Parathyroid adenoma (tissue), 2 donors: Measurements from ENCODE around the gene ZNF664.

Experiments used
- H2AFZ ChIP-seq: fragments of 300-600 bp; sonication (generic); one replicate; pipeline ENCODE4 v1.7.0; 2017; ENCODE audit warnings: antibody characterized with exemption, mild to moderate bottlenecking
- H3K27ac ChIP-seq: fragments of 300-600 bp; sonication (generic); one replicate; pipeline ENCODE4 v1.7.0; 2017
- H3K27me3 ChIP-seq: fragments of 300-600 bp; sonication (generic); one replicate; pipeline ENCODE4 v1.7.0; 2017; ENCODE audit warnings: low read length; ENCODE audit not compliant: control insufficient read depth, insufficient read depth
- H3K36me3 ChIP-seq: fragments of 300-600 bp; sonication (generic); one replicate; pipeline ENCODE4 v1.7.0; 2017; ENCODE audit warnings: low read length; ENCODE audit not compliant: control insufficient read depth, insufficient read depth
- H3K4me1 ChIP-seq: fragments of 300-600 bp; sonication (generic); one replicate; pipeline ENCODE4 v1.7.0; 2017; ENCODE audit warnings: control low read depth
- H3K4me2 ChIP-seq: fragments of 300-600 bp; sonication (generic); one replicate; pipeline ENCODE4 v1.7.0; 2017; ENCODE audit warnings: low read length
- H3K4me3 ChIP-seq: fragments of 300-600 bp; sonication (generic); one replicate; pipeline ENCODE4 v1.7.0; 2017; ENCODE audit warnings: low read depth, low read length
- H3K79me2 ChIP-seq: fragments of 300-600 bp; sonication (generic); one replicate; pipeline ENCODE4 v1.7.0; 2017; ENCODE audit warnings: control low read depth
- H3K9ac ChIP-seq: fragments of 300-600 bp; sonication (generic); one replicate; pipeline ENCODE4 v1.7.0; 2017; ENCODE audit warnings: mild to moderate bottlenecking
- H3K9me3 ChIP-seq: fragments of 300-600 bp; sonication (generic); one replicate; pipeline ENCODE4 v1.7.0; 2017; ENCODE audit warnings: low read length; ENCODE audit not compliant: control insufficient read depth
- TF ChIP-seq, protein P1 (sequence below): fragments of 300-600 bp; sonication (generic); IDR thresholded peaks from one replicate; pipeline ENCODE4 v1.7.0; 2017; ENCODE audit warnings: antibody characterized with exemption, mild to moderate bottlenecking
- donor health status: primary hyperparathyroidism.

ZNF664 gene

GRCh38 chr12:124006085-124006845, 33.2 kb downstream of the ZNF664 start:
- Histone ChIP-seq H3K4me2 (no peak overlapping the region), H3K9ac (no peak overlapping the region), H3K9me3 (no peaks in the 10 kb centered on the region), H3K4me3 (no peak overlapping the region), H3K27me3 (no peaks in the 10 kb centered on the region), H2AFZ (no peak overlapping the region), H3K27ac (peak overlapping the region; percentile 53), H3K79me2 (peaks cover 8% of the 10 kb centered on the region), H3K4me1 (peaks cover 57% of the 10 kb centered on the region), H3K36me3 (no peaks in the 10 kb centered on the region)
- TF ChIP-seq, protein P1, sequence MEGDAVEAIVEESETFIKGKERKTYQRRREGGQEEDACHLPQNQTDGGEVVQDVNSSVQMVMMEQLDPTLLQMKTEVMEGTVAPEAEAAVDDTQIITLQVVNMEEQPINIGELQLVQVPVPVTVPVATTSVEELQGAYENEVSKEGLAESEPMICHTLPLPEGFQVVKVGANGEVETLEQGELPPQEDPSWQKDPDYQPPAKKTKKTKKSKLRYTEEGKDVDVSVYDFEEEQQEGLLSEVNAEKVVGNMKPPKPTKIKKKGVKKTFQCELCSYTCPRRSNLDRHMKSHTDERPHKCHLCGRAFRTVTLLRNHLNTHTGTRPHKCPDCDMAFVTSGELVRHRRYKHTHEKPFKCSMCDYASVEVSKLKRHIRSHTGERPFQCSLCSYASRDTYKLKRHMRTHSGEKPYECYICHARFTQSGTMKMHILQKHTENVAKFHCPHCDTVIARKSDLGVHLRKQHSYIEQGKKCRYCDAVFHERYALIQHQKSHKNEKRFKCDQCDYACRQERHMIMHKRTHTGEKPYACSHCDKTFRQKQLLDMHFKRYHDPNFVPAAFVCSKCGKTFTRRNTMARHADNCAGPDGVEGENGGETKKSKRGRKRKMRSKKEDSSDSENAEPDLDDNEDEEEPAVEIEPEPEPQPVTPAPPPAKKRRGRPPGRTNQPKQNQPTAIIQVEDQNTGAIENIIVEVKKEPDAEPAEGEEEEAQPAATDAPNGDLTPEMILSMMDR, result no peak

DNA sequence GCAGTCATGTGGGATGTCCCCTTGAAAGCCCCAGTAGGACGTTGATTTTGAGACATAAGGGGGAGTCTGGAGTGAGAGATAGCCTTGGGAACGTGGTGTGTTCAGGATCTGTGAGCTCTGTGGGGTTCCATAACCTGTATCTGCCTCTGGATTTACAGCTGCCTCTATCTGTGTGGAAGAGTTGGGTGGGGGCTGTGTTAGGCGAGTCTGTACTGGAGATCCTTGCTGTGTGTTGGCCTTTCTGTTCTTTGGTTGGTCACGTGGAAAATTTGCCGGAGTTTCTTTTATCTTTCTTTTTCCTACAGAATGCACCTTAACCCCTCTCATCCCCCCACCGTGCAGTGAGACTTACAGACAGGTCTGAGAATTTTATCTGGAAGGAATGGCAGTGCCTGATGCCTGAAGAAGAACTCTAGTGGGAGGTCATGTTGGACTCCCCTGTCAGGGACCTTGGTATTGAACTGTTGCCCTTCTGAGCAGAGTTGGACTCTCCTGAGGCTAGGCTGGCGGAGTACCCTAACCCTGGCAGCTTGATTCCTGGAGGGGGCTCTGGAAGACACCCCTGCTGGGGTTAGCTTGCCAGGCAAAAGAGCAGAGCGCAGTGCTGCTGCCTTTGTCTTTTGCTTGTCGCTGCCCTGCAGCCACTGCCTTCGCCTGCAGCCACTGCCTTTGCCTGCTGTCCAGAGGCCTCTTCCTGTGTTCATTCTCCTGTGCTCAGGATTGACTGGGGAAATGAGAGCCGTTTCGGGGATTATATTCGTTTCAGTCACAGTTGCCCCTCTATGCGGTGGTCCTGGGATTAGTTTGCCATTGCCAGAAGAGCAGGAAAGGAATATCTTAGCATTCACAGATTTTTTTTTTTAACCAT, 34.1 kb downstream of the ZNF664 start:
- H2AFZ ChIP-seq, result no peak overlapping the region
- no peak overlapping the region for H3K4me3 ChIP-seq
- no peaks in the 10 kb centered on the region for H3K27me3 ChIP-seq
- no peaks in the 10 kb centered on the region for H3K9me3 ChIP-seq
- peaks cover 49% of the 10 kb centered on the region for H3K4me1 ChIP-seq
- peak overlapping the region; percentile 53 for H3K27ac ChIP-seq
- H3K9ac ChIP-seq, result no peak overlapping the region
- TF ChIP-seq, protein P1, result no peak
- no peak overlapping the region for H3K4me2 ChIP-seq
- peaks cover 8% of the 10 kb centered on the region for H3K79me2 ChIP-seq
- H3K36me3 ChIP-seq, result no peaks in the 10 kb centered on the region

DNA sequence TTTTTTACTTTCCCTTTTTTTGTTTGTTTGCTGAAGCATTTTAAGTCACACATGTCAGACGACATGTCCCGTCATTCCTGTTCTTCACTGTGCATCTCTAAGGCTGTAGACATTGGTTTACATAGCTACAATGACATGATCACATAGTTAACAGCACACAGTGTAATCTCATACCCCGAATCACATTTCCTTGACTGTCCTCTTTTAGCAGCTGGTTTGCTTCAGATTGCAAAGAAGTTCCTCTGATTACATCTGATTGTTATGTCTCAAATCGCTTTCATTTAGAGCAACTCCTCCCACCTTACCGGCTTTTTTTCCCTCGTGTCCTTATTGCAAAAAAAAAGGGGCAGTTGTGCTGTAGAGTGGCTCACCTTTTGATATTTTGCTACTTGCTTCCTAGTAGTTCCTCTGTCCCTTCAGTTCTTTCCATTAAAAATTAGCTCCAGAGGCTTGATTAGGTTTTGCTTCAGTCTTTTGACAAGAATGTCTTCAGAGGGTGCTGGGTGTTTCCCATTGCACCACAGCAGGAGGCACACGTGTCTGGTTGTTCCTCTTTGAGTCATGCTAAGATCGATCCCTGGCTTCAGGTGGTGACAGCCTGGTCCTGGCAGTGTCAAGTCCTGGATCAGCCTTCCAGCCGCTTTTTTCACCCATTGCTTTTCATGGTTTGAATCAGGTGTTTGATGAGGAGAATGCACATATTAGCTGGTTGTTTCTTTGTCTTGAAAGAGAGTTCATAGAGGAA, 35.0 kb downstream of the ZNF664 start:
- no peak overlapping the region for H3K4me3 ChIP-seq
- H3K27ac ChIP-seq, result peak overlapping the region; percentile 53
- H3K9ac ChIP-seq, result no peak overlapping the region
- peaks cover 41% of the 10 kb centered on the region for H3K4me1 ChIP-seq
- no peaks in the 10 kb centered on the region for H3K36me3 ChIP-seq
- TF ChIP-seq, protein P1, result no peak
- no peaks in the 10 kb centered on the region for H3K9me3 ChIP-seq
- H2AFZ ChIP-seq, result no peak overlapping the region
- H3K79me2 ChIP-seq, result peaks cover 11% of the 10 kb centered on the region
- H3K4me2 ChIP-seq, result peak overlapping the region; percentile 13
- no peaks in the 10 kb centered on the region for H3K27me3 ChIP-seq

- TF ChIP-seq, protein P1, result no peak
- Histone ChIP-seq H3K27ac (peak overlapping the region; percentile 53), H3K27me3 (no peaks in the 10 kb centered on the region), H3K9ac (no peak overlapping the region), H3K36me3 (no peaks in the 10 kb centered on the region), H3K9me3 (no peaks in the 10 kb centered on the region), H2AFZ (no peak overlapping the region), H3K4me3 (no peak overlapping the region), H3K4me1 (peaks cover 35% of the 10 kb centered on the region), H3K4me2 (peak overlapping the region; percentile 13), H3K79me2 (peaks cover 11% of the 10 kb centered on the region)
These were observed 35.6 kb downstream of the ZNF664 start for GRCh38 chr12:124008595-124008994.
